Bronchial smooth muscle cell (primary cell): ENCODE results near the gene CPA2. TPM values are rescaled to one million over a fixed set of nuclear protein-coding genes. Genes with fewer than 3 reads are reported as not detected.

Experiments
- total RNA-seq: library from RNA; depleted of rRNA; stranded (reverse); fragments of >200 nt; gene quantifications from 2 replicates; pipeline ENCODE4 v1.2.1, GENCODE V29; 2014

Gene CPA2
- under 0.01 TPM in 1 of 2 replicates, not detected in the other for total RNA-seq

DNA sequence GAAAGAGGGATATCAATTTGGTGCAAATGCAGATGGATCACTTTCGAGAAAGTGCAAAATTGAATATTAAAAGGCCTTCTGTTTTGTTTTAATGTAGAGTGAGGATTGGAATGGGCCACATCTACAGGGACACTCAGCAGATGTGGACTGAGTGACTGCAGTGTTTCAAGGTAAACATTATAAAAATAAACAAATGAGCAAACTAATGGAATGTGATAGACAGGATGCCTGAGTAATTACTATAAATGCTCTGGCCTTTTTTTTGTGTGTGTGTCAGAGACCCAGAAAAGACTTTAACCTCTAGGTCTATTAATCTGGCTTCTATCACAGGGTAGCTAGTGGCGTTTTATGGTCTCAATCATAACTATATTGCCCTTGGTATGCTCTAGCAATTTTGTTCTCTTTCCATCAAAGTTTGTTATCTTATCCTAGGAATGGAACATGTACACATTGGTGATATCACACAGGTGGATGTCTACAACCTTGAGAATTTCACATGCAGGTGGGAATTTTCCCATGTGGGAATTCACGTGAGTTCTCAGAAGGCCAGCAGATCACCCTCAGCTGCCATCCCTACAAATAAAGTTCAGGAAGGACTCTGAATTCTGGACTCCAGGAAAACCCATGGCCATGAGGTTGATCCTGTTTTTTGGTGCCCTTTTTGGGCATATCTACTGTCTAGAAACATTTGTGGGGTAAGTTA is at the start of gene CPA2:
TSS of gene CPA2 (plus strand) at position 606 of the 703 bp plus-strand sequence. CDS start at position 625, 19 bp downstream.

DNA sequence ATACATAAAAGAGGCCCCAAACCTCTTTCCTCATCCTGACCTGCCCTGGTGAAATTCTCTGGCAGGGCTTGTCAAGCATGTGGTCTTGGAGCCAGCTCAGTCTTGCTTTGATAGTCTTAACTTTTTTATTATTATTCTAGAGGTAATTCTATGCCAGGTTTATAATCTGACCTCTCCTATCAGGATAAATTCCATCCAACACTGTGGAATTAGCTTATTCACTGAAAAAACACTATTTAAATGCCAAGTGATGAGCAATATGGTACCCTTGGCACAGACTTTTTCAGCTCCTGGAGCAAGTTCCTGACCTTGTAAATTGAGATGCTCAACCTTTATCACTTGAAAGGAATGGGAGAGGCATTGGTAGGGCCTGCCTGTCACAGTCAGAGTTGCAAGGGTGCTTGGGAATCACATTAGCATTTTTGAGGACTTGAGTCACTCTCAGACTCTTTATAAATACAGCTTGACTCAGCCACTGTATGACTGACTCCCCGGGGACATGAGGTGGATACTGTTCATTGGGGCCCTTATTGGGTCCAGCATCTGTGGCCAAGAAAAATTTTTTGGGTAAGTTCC is 26.1 kb downstream of the CPA2 start, which contains the start of gene CPA4:
TSS of gene CPA4 (plus strand) at position 480 of the 576 bp plus-strand sequence. CDS start at position 500, 20 bp downstream.

Other genes starting within 250 kb of the CPA2 start
- 10.7 and 12.3 TPM in 2 replicates for gene ZC3HC1, start 215.5 kb upstream of the CPA2 start, total RNA-seq
- 22.5 and 31.3 TPM in 2 replicates for gene KLHDC10, start 196.3 kb upstream of the CPA2 start, total RNA-seq
- gene TMEM209, start 61.5 kb upstream of the CPA2 start, total RNA-seq = 4.7 and 7.6 TPM in 2 replicates
- 0.09 TPM in 1 of 2 replicates, not detected in the other for gene SSMEM1, start 59.0 kb upstream of the CPA2 start, total RNA-seq
- gene CPA4, start 26.3 kb downstream of the CPA2 start, total RNA-seq = 2.7 and 10.6 TPM in 2 replicates
- gene CPA5, start 78.0 kb downstream of the CPA2 start, total RNA-seq = under 0.01 TPM in 1 of 2 replicates, not detected in the other
- 0.09 TPM in 1 of 2 replicates, not detected in the other for gene CPA1, start 113.6 kb downstream of the CPA2 start, total RNA-seq
- gene CEP41, start 174.2 kb downstream of the CPA2 start, total RNA-seq = 5.8 and 6.0 TPM in 2 replicates
- 4.6 and 18.0 TPM in 2 replicates for gene MEST, start 225.2 kb downstream of the CPA2 start, total RNA-seq